OCI-LY3 (cell line): Measurements from ENCODE around the gene ZNF148.

Experiments used
- H2AFZ ChIP-seq: fragments of 200-600, 300-600 bp; shearing (Covaris generic); 2 replicates; pipeline ENCODE4 v1.6.0; 2014; ENCODE audit warnings: antibody characterized with exemption, low read depth, low read length
- H3K27ac ChIP-seq: fragments of 200-600, 300-600 bp; sonication (generic); 2 replicates; pipeline ENCODE4 v1.5.1; 2014; ENCODE audit warnings: mild to moderate bottlenecking, low read length, moderate library complexity, mixed read lengths
- H3K27me3 ChIP-seq: fragments of 200-600, 300-600 bp; sonication (generic); 2 replicates; pipeline ENCODE4 v1.6.1; 2014; ENCODE audit warnings: low read depth, low read length, mixed read lengths
- H3K36me3 ChIP-seq: fragments of 200-600, 300-600 bp; sonication (generic); replicated peaks from 2 replicates; pipeline ENCODE3; 2014; ENCODE audit warnings: low read depth, low read length, mixed read lengths
- H3K4me1 ChIP-seq: fragments of 300-600, 200-600 bp; sonication (generic); 2 replicates; pipeline ENCODE4 v1.6.1; 2014; ENCODE audit warnings: low read length, mixed read lengths
- H3K4me2 ChIP-seq: fragments of 200-600, 300-600 bp; sonication (generic); 2 replicates; pipeline ENCODE4 v1.6.1; 2014; ENCODE audit warnings: low read length, mixed read lengths
- H3K4me3 ChIP-seq: fragments of 300-600, 200-600 bp; sonication (generic); 2 replicates; pipeline ENCODE4 v1.5.1; 2014; ENCODE audit warnings: antibody characterized with exemption, mild to moderate bottlenecking, low read length, moderate library complexity
- H3K79me2 ChIP-seq: fragments of 300-600, 200-600 bp; shearing (Covaris generic); 2 replicates; pipeline ENCODE4 v1.6.1; 2014; ENCODE audit warnings: mild to moderate bottlenecking, low read length, mixed read lengths
- H3K9ac ChIP-seq: fragments of 300-600, 200-600 bp; shearing (Covaris generic); 2 replicates; pipeline ENCODE4 v1.6.0; 2014; ENCODE audit warnings: mild to moderate bottlenecking, low read length, moderate library complexity
- H3K9me3 ChIP-seq: fragments of 200-600, 300-600 bp; shearing (Covaris generic); 2 replicates; pipeline ENCODE4 v1.6.1; 2014; ENCODE audit warnings: low read length, mixed read lengths; ENCODE audit not compliant: insufficient read depth
- H4K20me1 ChIP-seq: fragments of 200-600, 300-600 bp; sonication (generic); 2 replicates; pipeline ENCODE4 v1.6.1; 2016; ENCODE audit warnings: low read length, mixed read lengths; ENCODE audit not compliant: insufficient read depth
- EZH2phosphoT487 ChIP-seq: fragments of 200-600 bp; shearing (Covaris generic); IDR thresholded peaks from 2 replicates; pipeline ENCODE4 v1.6.1; 2018; ENCODE audit warnings: antibody characterized with exemption, mixed run types, low read depth
- TF ChIP-seq, protein P1 (sequence below): fragments of 200-600, 300-600 bp; sonication (generic); IDR thresholded peaks from 2 replicates; pipeline ENCODE4 v1.5.1; 2014; ENCODE audit warnings: antibody characterized with exemption, low read length, low read depth

Gene ZNF148

DNA sequence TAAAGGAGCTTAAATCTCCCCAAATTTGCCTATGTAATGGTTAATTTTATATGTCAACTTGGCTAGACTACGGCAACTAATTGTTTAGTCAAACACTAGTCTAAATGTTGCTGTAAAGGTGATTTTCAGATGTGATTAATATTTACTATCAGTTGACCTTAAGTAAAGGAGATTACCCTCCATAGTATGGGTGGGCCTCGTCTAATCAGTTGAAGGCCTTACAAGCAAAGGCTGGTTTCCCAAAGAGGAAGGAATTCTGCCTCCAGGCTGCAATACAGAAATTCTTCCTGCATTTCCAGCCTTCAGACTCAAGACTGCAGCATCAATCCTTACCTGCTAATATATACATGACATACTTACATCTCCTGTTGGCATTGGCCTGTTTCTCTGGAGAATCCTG, 186.2 kb downstream of the ZNF148 start:
- Histone ChIP-seq H3K4me1 (peaks cover 18% of the 10 kb centered on the region), H3K4me2 (no peak overlapping the region), H3K27ac (no peak overlapping the region), H3K4me3 (no peak overlapping the region), H4K20me1 (no peaks in the 10 kb centered on the region), H3K9ac (no peak overlapping the region), H3K79me2 (no peaks in the 10 kb centered on the region), H3K27me3 (no peaks in the 10 kb centered on the region), H2AFZ (no peak overlapping the region), H3K36me3 (no peaks in the 10 kb centered on the region), H3K9me3 (no peaks in the 10 kb centered on the region)
- TF ChIP-seq, protein P1, sequence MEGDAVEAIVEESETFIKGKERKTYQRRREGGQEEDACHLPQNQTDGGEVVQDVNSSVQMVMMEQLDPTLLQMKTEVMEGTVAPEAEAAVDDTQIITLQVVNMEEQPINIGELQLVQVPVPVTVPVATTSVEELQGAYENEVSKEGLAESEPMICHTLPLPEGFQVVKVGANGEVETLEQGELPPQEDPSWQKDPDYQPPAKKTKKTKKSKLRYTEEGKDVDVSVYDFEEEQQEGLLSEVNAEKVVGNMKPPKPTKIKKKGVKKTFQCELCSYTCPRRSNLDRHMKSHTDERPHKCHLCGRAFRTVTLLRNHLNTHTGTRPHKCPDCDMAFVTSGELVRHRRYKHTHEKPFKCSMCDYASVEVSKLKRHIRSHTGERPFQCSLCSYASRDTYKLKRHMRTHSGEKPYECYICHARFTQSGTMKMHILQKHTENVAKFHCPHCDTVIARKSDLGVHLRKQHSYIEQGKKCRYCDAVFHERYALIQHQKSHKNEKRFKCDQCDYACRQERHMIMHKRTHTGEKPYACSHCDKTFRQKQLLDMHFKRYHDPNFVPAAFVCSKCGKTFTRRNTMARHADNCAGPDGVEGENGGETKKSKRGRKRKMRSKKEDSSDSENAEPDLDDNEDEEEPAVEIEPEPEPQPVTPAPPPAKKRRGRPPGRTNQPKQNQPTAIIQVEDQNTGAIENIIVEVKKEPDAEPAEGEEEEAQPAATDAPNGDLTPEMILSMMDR, result no peak
- no peak for TF ChIP-seq EZH2phosphoT487

DNA sequence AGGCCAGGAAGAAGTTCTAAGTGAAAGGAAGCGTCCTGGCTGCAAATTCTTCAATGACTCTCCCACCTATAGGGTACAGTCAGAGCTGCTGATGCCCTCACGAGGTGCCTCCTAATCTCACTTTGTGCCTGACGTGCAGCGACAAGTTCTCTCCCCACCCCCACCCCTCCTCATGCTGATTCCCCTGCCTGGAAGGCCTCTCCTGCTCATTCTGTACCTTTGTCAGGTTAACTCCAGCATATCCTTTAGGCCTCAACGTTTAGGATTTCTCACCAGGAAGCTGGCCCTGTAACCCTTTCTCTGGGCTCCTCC, 187.6 kb downstream of the ZNF148 start:
- Histone ChIP-seq H3K9me3 (no peaks in the 10 kb centered on the region), H3K27ac (no peak overlapping the region), H4K20me1 (no peaks in the 10 kb centered on the region), H3K4me1 (peaks cover 12% of the 10 kb centered on the region), H3K36me3 (no peaks in the 10 kb centered on the region), H3K4me3 (no peak overlapping the region), H3K9ac (no peak overlapping the region), H3K4me2 (no peak overlapping the region), H2AFZ (no peak overlapping the region), H3K27me3 (no peaks in the 10 kb centered on the region), H3K79me2 (no peaks in the 10 kb centered on the region)
- no peak for TF ChIP-seq EZH2phosphoT487
- TF ChIP-seq, protein P1, result no peak

DNA sequence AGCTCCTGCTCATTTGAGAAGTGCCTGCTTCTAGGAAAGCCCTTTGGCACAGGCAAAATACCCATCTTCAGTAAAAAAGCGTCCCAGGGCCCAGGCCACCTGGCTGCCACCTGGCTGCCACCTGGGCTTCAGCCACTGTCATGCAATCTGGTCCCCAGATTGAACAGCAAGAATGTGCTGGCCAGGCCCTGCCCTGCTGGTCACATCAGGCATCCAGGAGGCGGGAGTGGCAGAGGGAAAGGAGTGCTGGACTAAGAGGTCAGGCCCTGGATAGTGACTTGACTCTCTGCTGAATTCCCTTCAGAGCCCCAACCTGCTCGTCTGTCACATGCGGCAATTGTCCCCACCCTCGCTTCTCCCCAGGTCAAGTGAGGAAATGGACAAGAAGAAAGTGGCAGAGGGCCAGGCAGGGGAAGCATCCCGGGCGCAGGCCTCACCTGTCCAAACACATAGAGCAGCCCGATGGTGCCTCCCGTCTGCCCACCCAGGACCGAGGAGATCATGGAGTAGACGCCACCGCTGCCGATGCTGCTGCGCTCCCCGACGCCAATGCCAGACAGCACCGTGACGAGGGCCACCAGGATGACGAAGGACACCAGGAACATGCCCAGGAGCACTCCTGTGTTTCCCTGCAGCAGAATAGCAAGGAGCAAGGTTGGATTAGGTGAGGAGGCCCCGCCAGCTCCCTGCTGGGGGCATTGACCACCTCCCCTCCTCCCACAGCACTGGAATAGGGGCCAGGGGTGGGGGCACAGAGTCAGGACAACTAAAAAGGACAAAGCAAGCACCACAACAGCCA, 188.1 kb downstream of the ZNF148 start:
- Histone ChIP-seq H4K20me1 (no peaks in the 10 kb centered on the region), H3K4me1 (peaks cover 6% of the 10 kb centered on the region), H3K4me2 (no peak overlapping the region), H3K27ac (no peak overlapping the region), H3K27me3 (no peaks in the 10 kb centered on the region), H3K4me3 (no peak overlapping the region), H3K9me3 (no peaks in the 10 kb centered on the region), H3K79me2 (no peaks in the 10 kb centered on the region), H3K36me3 (no peaks in the 10 kb centered on the region), H3K9ac (no peak overlapping the region), H2AFZ (no peak overlapping the region)
- TF ChIP-seq EZH2phosphoT487, result no peak
- TF ChIP-seq, protein P1, result no peak

DNA sequence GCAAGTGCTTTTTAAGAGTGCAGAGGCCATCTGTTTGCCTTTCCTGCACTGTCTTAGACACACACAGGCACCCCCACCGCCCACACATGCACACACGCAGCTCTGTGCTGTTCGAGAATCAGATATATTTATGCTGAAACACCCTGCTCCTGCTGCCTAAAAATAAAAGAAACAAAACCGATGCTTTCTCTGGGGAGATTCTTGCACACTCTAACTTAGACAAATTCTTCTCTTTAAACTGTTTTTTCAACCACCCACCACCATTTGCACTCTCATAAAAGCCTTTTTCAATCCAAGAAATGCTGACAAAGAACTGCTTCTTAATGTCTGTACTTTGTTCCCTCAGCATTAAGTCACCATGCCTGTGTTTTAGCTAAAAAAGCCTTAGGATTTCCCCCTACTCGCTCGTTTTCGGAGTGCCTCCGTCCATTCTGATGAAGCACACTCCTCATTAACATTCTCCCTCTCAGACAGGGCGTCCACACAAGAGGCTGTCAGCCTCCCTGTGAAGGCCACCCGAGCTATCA, 188.8 kb downstream of the ZNF148 start:
- Histone ChIP-seq H3K27me3 (no peaks in the 10 kb centered on the region), H3K9ac (no peak overlapping the region), H3K4me2 (no peak overlapping the region), H2AFZ (no peak overlapping the region), H3K36me3 (no peaks in the 10 kb centered on the region), H3K27ac (no peak overlapping the region), H3K4me1 (no peaks in the 10 kb centered on the region), H3K9me3 (no peaks in the 10 kb centered on the region), H3K4me3 (no peak overlapping the region), H4K20me1 (no peaks in the 10 kb centered on the region), H3K79me2 (no peaks in the 10 kb centered on the region)
- no peak for TF ChIP-seq EZH2phosphoT487
